Stimulated activated naive CD8-positive, alpha-beta T cell treated with anti-CD3 and anti-CD28 coated beads, Interleukin-15, Interleukin-2, amounts not matched to agents 100 U/mL and 50 U/mL, for 24 hours (primary cell): ENCODE results near the gene CLIP2.
A peak's percentile ranks its signal among the peaks of the same experiment; 100 is the strongest.

Experiments
- ATAC-seq: fragments of 150-1000 bp; cut with Tn5 transposase; one replicate; pipeline ENCODE4 v1.10.0; 2021
- DNase-seq: peaks from one replicate; pipeline ENCODE4 v3.0.0; 2021

The CLIP2 gene

DNA sequence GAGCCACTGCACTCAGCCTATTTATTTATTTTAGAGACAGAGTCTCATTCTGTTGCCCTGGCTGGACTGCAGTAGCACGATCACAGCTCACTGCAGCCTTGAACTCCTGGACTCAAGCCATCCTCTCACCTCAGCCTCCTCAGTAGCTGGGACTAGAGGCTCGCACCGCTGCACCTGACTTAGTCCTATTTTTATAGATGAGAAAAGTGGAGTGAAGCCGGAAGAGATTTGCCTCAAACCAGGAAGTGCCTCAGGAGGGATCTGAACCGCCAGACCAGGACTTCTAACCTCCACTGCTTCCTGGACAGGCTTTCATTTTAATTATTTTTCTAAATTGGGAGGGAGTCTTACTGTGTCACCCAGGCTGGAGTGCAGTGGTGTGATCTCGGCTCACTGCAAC, 17.5 kb upstream of the CLIP2 start:
- no peak for ATAC-seq
- DNase-seq: no peak

DNA sequence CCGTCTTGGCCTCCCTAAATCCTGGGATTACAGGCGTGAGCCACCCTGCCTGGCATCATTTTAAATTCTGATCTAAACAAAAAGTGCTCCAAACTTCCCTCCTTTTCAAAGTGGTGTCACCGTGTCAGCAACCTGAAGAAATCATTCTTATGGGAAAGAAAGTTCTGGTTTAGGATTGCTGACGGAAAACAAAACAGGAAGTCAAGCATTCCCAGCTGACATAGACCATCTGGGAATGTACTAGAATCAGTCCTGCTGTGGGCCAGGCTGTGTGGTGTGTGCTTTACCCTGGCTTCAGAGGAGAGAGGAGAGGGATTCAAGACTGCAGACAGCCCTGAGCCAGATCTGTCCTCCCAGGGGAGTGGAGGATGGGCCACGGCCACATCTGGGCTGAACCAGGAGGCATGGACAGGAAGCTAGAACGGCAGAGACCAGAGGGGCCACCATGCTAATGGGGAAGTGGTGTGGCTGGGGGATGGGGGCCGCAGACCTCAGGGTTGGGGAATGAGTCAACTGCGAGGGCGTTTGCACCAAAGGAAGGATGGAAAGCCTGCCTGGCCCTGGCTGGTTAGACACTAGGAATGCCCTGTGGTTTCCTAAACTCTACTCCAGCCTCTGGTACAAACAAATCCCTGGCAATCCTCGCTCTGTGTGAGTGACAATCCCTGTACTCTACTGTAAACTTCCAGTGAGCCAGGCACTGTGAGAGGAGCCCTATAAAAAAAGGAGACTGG, 16.7 kb upstream of the CLIP2 start:
- peak; percentile 62 for DNase-seq
- ATAC-seq: peak; percentile 63

DNA sequence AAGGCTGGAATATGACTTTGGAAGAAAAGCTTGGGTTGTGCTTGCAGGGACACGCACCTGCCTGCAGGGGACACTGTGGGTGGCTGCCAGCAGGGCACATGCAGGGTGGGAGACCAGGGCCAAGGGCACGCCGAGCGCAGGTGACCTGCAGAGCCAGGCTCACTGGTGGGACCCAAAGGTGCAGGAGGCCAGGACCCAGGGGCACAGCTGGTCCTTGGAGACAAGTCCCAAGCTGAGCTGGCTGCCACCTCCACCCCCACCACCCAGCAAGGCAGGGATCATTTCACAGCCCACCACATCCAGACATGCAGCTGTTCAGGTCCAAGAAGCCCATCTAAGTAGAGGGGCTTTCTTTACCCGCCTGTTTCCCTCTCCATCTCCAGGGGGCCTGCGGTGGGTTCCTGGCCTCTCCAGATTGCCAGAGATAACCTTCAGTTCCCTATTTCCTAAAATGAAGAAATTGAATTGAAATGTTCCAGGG, 13.8 kb upstream of the CLIP2 start:
- no peak for ATAC-seq

DNA sequence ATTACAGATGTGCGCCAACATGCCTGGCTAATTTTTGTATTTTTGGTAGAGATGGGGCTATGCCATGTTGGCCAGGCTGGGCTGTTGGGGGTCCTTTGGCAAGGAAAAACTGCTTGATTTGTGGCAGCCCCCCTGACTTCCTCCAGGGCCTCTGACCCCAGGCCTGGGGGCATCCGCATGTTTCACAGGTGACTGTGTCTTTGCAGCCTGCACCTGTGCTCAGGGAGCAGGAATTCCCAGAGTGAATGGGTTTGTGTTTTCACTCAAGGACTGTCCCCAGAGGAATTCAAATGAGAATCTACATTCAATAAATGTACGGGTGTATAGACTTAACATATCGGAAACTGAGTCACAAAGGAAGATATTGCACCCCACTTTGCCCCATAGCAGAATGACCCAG, 11.6 kb upstream of the CLIP2 start:
- ATAC-seq (no peak), DNase-seq (no peak)

More for the DNA sequence above, 13.8 kb upstream of the CLIP2 start:
- no peak for DNase-seq

DNA sequence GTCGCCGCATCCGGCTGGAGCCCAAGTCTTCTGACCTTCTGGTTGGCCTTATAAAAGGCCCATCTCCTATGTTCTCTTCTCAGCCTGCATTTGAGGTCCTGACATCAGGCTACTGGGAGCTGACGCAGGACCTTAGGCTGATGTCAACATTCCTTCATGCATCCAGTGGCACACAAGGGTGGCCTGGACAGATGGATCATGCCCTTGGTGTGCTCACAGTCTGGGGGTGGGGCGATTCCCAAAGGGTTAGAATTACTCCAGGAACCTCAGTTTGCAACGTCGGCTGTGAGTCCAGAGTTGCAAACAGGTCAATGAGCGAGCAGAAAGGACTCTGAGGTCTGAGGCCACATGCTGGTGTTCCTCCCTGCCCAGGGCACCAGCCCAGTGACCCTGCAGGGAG, 8.2 kb upstream of the CLIP2 start:
- no peak for ATAC-seq
- DNase-seq: no peak

DNA sequence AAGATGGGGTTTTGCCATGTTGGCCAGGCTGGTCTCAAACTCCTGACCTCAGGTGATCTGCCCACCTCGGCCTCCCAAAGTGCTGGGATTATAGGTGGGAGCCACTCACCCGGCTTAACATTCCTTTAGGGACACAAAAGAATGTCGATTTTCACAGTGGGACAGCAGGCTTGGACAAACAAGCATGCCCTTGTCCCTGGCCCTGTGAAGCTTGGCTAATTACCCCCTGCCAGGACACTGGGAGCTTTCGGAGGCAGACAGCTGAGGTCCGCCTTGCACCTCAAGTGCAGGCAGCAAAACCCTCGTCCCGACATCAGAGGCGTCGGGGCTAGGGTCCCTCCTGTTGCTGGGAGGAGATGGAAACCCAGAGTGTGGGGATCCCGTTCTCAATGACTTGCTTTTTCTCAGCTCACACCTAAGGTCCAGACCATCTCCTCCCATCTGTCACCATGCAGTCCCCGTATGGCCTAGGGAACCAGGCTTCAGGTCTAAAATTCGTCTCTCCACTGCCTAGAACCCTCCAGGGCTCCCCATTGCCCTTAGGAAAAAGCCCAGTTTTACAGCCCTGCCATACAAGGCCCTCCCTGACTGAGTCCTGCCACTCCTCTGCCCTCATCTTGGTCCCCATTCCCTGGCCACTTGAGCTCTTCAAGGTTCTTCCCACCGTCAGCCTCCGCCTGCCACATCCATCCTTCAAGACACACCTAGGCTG, 6.3 kb upstream of the CLIP2 start:
- DNase-seq: no peak
- no peak for ATAC-seq

DNA sequence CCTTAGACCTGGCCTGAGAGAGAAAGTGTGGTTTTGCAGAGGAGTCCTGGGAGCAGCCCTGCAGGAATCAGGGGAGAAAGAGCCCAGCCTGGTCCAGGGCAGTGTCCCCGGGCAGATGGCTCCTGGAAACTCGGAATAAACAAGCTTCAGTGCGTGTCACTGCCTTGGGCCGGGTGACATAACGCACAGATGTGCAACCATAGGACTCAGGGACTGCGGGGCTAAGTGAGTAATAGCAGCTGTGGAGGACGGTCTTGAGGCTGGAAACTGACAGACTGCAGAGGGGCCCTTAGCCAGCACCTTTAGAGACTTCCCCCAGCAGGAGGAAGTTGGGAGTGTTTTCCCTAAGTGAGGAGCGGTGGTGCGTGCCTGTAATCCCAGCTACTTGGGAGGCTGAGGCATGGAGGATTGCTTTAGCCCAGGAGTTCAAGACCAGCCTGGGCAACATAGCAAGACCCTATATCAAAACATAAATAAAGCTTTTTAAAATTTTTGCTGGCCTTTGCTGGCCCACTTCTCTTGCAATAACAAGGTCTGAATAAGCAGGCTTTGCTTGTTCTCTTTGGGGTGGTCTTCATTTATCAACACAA, 5.3 kb upstream of the CLIP2 start:
- ATAC-seq: no peak
- no peak for DNase-seq

DNA sequence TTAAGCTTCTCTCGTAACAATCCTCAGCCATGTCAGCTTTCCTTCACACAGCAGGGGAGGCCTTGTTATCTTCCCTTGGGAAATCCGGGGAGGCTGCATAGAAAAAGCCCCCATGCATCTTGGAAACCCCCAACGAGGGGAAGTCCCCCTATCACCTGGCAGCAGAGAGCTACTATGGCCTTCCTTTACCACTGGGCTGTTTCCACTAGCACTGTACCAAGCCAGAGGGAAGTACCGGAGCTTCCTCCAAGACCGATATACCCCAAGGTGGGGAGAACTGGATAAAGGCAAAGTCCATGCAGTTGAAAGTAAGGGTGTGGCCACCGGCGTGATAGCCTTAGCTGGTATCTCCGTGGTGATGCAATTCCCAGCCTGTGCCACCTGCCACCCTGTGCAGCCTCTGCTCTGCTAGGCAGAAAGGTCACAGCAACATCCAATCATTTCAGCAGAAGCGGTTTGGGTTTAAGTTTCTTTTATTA, 4.4 kb upstream of the CLIP2 start:
- ATAC-seq (peak; percentile 17), DNase-seq (no peak)

DNA sequence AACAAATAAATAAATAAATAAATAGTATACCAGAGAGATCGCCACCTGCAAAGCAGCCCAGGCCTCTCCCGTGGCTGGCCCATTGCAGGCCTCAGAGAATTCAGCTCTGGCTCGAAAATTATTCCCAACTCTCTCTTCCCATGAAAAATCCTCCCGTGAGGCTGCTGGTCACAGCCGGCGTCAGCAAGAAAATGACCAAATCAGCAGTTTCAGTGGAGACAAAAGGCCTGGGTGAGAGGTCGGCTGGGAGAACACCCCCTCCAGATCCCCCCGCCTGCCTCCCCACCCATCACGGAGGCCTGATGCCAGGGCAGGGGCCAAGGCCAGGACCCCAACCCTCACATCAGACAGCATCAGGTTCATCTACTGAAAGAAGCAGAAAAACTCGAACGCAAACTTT, 3.1 kb upstream of the CLIP2 start:
- no peak for ATAC-seq

DNA sequence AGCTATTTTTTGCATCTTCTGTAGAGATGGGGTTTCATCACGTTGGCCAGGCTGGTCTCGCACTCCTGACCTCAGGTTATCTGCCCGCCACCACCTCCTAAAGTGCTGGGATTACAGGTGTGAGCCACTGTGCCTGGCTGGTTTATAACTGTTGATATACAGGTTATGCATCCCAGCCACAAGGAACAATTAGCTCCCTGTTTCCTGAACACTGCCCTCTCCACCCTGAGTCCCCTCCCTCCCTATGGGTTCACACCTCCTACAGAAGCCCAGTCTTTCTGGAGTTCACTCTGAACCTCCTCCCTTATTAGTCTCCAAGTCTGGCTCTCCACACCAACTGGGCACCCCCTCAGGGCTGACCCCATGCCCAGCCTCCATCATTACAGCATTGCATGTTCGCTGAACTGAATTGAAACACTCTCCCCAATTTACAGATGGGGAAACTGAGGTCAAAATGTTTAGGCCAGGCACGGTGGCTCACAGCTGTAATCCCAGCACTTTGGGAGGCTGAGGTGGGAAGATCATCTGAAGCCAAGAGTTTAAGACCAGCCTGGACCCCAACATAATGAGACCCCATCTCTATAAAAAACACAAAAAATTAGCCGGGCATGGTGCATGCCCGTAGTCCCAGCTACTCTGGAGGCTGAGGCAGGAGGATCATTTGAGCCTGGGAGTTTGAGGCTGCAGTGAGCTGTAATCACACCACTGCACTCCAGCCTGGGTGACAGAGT, 1.7 kb upstream of the CLIP2 start:
- DNase-seq (no peak), ATAC-seq (no peak)

More for the DNA sequence above, 3.1 kb upstream of the CLIP2 start:
- DNase-seq: no peak

DNA sequence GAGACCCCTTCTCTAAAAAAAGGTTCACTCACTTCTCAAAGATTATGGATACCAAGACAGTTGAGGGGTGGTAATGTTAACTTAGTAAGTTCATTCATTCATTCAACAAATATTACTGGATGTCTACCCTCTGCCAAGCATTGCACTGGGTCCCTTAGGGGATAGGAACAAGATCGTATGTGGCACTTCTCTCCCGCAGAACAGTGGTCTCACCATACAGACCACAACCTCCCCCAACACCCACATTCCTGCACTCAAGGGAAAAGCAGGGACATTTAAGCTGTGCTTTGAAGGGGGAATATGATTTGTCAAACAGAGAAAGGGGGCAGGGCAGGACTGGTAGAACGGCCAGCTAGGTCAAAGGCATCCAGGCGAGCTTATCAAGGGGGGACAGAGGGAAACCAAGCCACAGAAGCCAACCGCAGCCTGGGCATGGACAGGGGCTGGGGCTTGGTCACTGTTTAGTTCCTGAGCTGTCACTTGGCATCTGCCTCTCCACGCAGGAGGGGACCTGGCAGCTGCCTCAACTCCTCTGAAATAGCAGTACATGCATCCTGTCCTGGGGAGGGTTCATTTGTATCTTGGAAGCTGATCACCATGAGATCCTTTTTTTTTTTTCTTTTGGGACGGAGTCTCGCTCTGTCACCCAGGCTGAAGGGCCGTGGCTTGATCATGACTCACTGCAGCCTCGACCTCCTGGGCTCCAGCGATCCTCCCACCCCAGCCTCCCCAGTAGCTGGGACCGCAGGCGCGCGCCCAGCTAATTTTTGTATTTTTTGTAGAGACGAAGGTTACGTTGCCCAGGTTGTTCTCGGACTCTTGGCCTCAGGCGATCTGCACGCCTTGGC, 949 bp upstream of the CLIP2 start:
- ATAC-seq: no peak
- DNase-seq: no peak

DNA sequence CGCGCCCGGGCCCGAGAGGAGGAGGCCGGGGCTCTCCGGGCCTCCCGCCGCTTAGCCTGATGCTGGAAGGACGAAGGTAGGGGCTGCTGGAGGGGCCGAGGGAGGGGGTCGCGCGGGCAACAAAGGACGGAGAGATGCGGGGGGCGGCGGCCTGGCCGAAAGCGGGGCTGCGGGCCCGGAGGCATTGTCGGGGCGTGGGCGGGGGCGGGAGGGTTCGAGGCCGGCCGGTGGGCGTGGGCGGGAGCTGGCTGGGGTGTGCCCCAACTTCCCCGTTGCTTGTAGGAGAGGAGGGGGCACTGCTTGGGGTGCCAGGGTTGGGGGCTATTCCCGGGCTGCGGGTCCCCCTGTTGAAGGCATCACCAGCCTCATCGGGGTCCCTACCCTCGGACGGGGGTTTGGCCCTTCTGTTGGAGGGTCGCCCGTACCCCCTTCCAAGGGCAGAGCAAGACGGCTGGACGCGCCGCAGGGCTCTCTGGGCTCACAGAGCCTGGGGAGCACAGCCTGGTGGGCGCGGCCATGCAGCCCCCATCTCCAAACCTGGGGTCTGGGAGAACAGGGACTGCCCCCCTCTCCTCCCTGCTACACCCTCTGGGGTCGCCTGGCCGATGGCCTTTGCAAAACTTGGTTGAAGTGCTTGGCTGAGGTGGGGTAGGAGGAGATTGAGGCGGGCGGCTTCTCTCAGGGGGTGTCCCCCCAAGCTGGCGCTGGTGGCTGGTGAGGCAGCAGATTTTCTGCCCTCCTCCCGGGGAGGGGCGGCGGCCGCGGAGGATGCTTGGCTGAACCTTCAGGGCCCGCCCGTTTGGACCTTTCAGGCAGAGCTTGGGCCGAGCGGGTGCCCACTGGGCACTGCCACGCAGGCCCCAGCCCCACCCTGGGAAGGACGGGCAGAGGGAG, 699 bp downstream of the CLIP2 start:
- ATAC-seq (peak; percentile 6), DNase-seq (no peak)

DNA sequence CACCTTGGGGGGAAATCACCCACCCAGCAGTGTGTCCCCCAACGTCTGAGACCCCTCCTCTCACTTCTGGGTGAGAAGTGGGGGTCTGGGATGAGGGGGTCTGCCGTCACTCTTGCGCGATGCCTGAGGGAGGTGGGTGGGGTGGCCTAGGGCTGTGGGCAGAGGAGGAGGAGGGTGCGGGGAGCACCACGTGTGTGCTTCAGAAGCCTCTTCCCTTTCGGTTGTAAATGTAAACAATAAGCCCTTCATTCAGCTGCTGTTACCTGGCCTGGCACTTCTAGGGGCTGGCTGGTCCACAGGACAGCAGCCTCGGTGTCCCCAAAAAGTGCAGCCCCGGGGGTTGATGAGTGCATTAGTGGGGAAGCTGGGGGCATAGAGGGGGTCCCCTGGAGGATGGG, 1.3 kb downstream of the CLIP2 start:
- ATAC-seq (no peak), DNase-seq (no peak)

DNA sequence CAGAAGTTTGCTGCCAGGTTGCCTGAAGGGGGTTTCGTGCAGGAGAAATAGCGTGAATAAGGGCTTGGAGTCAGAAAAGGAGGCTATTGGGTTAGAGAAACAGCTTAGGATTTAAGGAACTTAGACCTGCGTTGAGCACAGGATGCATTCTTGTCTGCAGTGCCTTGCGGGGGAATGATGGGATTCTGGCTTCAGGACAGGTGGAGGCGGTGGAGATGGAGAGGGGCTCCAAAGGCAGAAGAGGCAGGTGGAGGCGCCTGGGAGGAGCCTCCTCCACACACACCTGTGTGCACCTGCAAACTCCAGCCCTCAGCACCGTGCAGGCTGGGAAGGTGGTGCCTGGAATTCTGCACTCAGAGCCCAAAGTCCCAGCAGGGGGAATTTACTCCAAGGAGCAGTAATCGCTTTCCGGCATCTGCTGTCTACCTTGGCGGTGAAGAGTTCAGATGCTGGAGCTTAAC, 1.8 kb downstream of the CLIP2 start:
- DNase-seq: no peak

DNA sequence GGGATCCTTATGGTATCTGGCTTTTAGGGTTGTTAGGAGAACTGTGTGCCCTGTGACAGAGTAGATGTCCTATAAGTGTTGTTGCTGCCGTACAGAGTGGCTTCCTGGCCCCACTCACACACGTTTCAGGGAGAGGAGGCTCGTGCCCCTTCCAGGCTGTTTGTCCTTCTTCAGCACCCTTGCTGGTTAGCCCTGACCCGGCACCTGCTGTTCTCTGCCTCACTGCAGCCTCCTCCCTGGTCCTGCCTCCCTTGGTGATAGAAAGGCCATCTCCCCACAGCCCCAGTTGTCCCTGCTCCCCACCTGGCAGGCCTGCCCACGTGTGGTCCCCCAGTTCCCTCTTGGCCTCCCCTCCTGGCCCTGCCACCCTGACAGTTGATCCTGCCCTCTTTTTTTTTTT, 2.3 kb downstream of the CLIP2 start:
- ATAC-seq (no peak), DNase-seq (no peak)

More for the DNA sequence above, 1.8 kb downstream of the CLIP2 start:
- no peak for ATAC-seq

DNA sequence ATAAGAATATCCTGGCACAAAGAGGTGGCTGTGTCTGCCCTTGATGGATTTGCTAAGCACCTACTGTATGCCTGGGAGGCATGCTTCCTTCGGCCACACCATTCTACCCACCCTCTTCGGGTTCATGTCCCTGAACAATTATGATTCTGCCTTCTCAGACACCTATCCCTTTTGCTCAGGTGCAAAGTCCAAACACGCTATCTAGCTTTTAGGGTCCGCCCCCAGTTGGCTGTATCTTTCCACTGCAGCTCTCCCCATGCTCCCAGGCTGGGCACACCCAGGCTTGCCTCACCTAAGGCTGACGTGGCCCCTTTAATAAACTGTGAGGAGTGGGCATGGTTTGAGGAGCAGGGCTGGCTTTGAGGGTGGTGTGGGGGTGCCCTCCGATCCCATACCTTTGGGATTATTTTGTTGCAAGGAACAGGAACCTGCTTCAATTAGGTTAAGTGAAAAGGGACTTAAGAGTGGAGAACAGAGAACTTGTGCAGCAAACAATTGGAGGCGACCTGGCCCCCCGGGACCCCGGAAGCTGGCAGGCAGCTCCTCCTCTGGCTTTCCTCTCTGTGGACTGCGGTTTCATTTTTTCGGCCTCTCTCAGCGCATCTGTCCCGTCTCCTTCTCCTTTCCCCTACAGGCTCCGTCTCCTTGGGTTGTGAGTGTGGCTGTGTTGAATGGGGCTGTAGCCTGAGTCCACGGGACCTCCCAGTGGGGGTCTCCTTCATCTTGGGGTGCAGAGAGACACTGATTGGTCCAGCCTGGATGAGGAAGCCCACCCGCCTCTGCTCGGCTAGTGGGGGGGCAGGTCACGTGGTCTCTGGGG, 3.8 kb downstream of the CLIP2 start:
- ATAC-seq: no peak

DNA sequence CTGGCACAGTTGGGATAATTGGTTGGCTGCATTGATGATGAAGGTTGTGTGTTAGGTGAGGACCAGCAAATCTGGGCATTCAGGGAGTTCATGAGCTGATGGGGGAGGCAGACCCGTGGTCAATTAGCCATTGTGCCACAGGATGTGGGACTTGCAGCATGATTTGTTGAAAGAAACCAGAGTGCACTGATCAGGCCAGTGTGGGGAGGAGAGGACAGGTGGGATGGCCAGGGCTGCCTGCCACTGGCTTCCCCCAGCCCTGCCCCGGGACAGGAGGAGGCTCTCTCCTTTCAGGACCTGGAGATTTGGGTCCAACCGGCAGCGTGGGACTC, 4.3 kb downstream of the CLIP2 start:
- no peak for ATAC-seq
- DNase-seq: no peak

More for the DNA sequence above, 3.8 kb downstream of the CLIP2 start:
- DNase-seq: no peak

DNA sequence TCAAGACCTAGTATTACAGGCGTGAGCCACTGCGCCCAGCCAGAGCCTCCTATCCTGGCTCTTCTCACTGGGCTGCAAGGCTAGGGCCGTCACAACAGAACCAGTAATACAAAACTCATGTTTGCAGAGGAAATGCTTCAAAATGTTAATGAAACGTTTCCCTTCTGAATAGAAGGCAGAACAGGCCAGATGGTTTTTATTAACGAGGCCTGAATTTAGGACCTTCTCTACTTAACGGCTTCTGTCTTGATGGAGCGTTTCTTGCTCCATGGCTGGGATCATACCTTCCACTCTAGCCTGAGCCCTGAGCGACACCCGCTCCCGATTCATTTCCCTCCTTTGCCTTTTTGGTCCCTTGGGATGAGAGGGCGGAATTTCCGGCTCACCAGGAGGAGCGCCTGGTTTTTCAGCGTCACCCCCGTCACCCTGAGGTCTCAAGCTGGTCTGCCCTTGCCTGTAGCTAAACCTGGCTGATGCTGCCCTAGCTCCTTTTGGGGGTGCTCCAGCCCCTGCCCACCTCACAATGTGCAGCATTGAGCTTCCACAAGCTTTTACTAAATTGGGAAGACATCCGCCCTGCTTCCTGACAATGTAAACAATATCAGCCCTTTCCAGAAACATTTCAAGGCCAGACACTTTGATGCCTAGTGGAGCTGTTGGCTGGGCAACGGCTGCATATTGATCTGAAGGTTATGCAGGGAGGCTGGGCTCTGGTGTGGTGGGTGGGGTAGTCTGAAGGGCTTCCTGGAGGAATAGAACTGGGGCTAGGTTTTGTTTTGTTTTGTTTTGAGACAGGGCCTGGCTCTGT, 5.2 kb downstream of the CLIP2 start:
- ATAC-seq (no peak), DNase-seq (no peak)
